ENCODE results near the gene BTG2.
"Not testable (repeated sequence)": the region's sequence is repeated elsewhere in the genome, so short reads cannot be mapped to it uniquely, and the experiment has no call there.

Gene BTG2

GRCh38 chr1:203304919-203305808 is at the start of gene BTG2:
Gene BTG2, plus strand, starts transcription at chr1:203305519. Its CDS starts 88 bp downstream, at chr1:203305607.
- peaks cover 49 to 65% of the 10 kb centered on the region in 2 donors for H3K4me1 ChIP-seq (ENCODE audit: control insufficient read depth in 1 of 2, insufficient read depth in 2 of 2, low read length in 2 of 2)
- H3K27me3 ChIP-seq (ENCODE audit: control insufficient read depth in 1 of 2, insufficient read depth in 2 of 2, low read length in 2 of 2), result no peaks in the 10 kb centered on the region
- peak within 1 kb of the TSS; percentile 92 to 94 for H3K4me3 ChIP-seq (ENCODE audit: low read depth in 1 of 2, low read length in 2 of 2)
- peak within 1 kb of the TSS; percentile 96 for H3K27ac ChIP-seq (ENCODE audit: low read depth, low read length)
- peak within 1 kb of the TSS; percentile 97 to 100 for H3K9ac ChIP-seq (ENCODE audit: low read depth in 1 of 2, low read length in 2 of 2)
- no peaks in the 10 kb centered on the region for H3K9me3 ChIP-seq (ENCODE audit: control insufficient read depth in 1 of 2, low read length in 2 of 2)
- peaks cover 15 to 19% of the 10 kb centered on the region in 2 donors for H3K36me3 ChIP-seq (ENCODE audit: control insufficient read depth in 1 of 2, insufficient read depth in 2 of 2, low read length in 2 of 2)

- not testable (repeated sequence) for H3K9ac ChIP-seq (ENCODE audit: low read depth in 1 of 2, low read length in 2 of 2); H3K4me1 ChIP-seq (ENCODE audit: control insufficient read depth in 1 of 2, insufficient read depth in 2 of 2, low read length in 2 of 2); H3K4me3 ChIP-seq (ENCODE audit: low read depth in 1 of 2, low read length in 2 of 2); H3K27ac ChIP-seq (ENCODE audit: low read depth, low read length); H3K36me3 ChIP-seq (ENCODE audit: control insufficient read depth in 1 of 2, insufficient read depth in 2 of 2, low read length in 2 of 2); H3K9me3 ChIP-seq (ENCODE audit: control insufficient read depth in 1 of 2, low read length in 2 of 2); H3K27me3 ChIP-seq (ENCODE audit: control insufficient read depth in 1 of 2, insufficient read depth in 2 of 2, low read length in 2 of 2)
Measured at GRCh38 chr1:203256636-203257035, 48.7 kb upstream of the BTG2 start.

- no peak overlapping the region for H3K9ac ChIP-seq (ENCODE audit: low read depth in 1 of 2, low read length in 2 of 2)
- H3K4me3 ChIP-seq (ENCODE audit: low read depth in 1 of 2, low read length in 2 of 2), result no peak overlapping the region
- no peaks in the 10 kb centered on the region for H3K9me3 ChIP-seq (ENCODE audit: control insufficient read depth in 1 of 2, low read length in 2 of 2)
- peaks cover 0 to 4% of the 10 kb centered on the region in 2 donors for H3K4me1 ChIP-seq (ENCODE audit: control insufficient read depth in 1 of 2, insufficient read depth in 2 of 2, low read length in 2 of 2)
- no peak overlapping the region for H3K27ac ChIP-seq (ENCODE audit: low read depth, low read length)
- no peaks in the 10 kb centered on the region for H3K36me3 ChIP-seq (ENCODE audit: control insufficient read depth in 1 of 2, insufficient read depth in 2 of 2, low read length in 2 of 2)
- H3K27me3 ChIP-seq (ENCODE audit: control insufficient read depth in 1 of 2, insufficient read depth in 2 of 2, low read length in 2 of 2), result no peaks in the 10 kb centered on the region
Measured at GRCh38 chr1:203263496-203263895, 41.8 kb upstream of the BTG2 start.

GRCh38 chr1:203264052-203264501 is 41.2 kb upstream of the BTG2 start:
- H3K9me3 ChIP-seq (ENCODE audit: control insufficient read depth in 1 of 2, low read length in 2 of 2), result no peaks in the 10 kb centered on the region
- H3K4me3 ChIP-seq (ENCODE audit: low read depth in 1 of 2, low read length in 2 of 2), result no peak overlapping the region
- H3K36me3 ChIP-seq (ENCODE audit: control insufficient read depth in 1 of 2, insufficient read depth in 2 of 2, low read length in 2 of 2), result no peaks in the 10 kb centered on the region
- no peaks in the 10 kb centered on the region for H3K27me3 ChIP-seq (ENCODE audit: control insufficient read depth in 1 of 2, insufficient read depth in 2 of 2, low read length in 2 of 2)
- H3K27ac ChIP-seq (ENCODE audit: low read depth, low read length), result no peak overlapping the region
- H3K4me1 ChIP-seq (ENCODE audit: control insufficient read depth in 1 of 2, insufficient read depth in 2 of 2, low read length in 2 of 2), result peaks cover 0 to 7% of the 10 kb centered on the region in 2 donors
- H3K9ac ChIP-seq (ENCODE audit: low read depth in 1 of 2, low read length in 2 of 2), result no peak overlapping the region

- Histone ChIP-seq H3K9me3 (ENCODE audit: control insufficient read depth in 1 of 2, low read length in 2 of 2) (no peaks in the 10 kb centered on the region), H3K27me3 (ENCODE audit: control insufficient read depth in 1 of 2, insufficient read depth in 2 of 2, low read length in 2 of 2) (no peaks in the 10 kb centered on the region), H3K4me3 (ENCODE audit: low read depth in 1 of 2, low read length in 2 of 2) (no peak overlapping the region), H3K4me1 (ENCODE audit: control insufficient read depth in 1 of 2, insufficient read depth in 2 of 2, low read length in 2 of 2) (peaks cover 0 to 9% of the 10 kb centered on the region in 2 donors), H3K36me3 (ENCODE audit: control insufficient read depth in 1 of 2, insufficient read depth in 2 of 2, low read length in 2 of 2) (no peaks in the 10 kb centered on the region), H3K9ac (ENCODE audit: low read depth in 1 of 2, low read length in 2 of 2) (no peak overlapping the region), H3K27ac (ENCODE audit: low read depth, low read length) (no peak overlapping the region)
Measured at GRCh38 chr1:203265541-203265940, 39.8 kb upstream of the BTG2 start.

GRCh38 chr1:203266140-203266539 is 39.2 kb upstream of the BTG2 start:
- not testable (repeated sequence) for H3K27me3 ChIP-seq (ENCODE audit: control insufficient read depth in 1 of 2, insufficient read depth in 2 of 2, low read length in 2 of 2); H3K27ac ChIP-seq (ENCODE audit: low read depth, low read length); H3K9me3 ChIP-seq (ENCODE audit: control insufficient read depth in 1 of 2, low read length in 2 of 2); H3K4me3 ChIP-seq (ENCODE audit: low read depth in 1 of 2, low read length in 2 of 2); H3K9ac ChIP-seq (ENCODE audit: low read depth in 1 of 2, low read length in 2 of 2); H3K36me3 ChIP-seq (ENCODE audit: control insufficient read depth in 1 of 2, insufficient read depth in 2 of 2, low read length in 2 of 2)
- peaks cover 6 to 13% of the 10 kb centered on the region in 2 donors for H3K4me1 ChIP-seq (ENCODE audit: control insufficient read depth in 1 of 2, insufficient read depth in 2 of 2, low read length in 2 of 2)

GRCh38 chr1:203267347-203267846 is 37.9 kb upstream of the BTG2 start:
- Histone ChIP-seq H3K27me3 (ENCODE audit: control insufficient read depth in 1 of 2, insufficient read depth in 2 of 2, low read length in 2 of 2) (no peaks in the 10 kb centered on the region), H3K9ac (ENCODE audit: low read depth in 1 of 2, low read length in 2 of 2) (peak overlapping the region; percentile 62 to 73), H3K27ac (ENCODE audit: low read depth, low read length) (peak overlapping the region; percentile 43), H3K4me1 (ENCODE audit: control insufficient read depth in 1 of 2, insufficient read depth in 2 of 2, low read length in 2 of 2) (peaks cover 6 to 15% of the 10 kb centered on the region in 2 donors), H3K36me3 (ENCODE audit: control insufficient read depth in 1 of 2, insufficient read depth in 2 of 2, low read length in 2 of 2) (no peaks in the 10 kb centered on the region), H3K9me3 (ENCODE audit: control insufficient read depth in 1 of 2, low read length in 2 of 2) (no peaks in the 10 kb centered on the region), H3K4me3 (ENCODE audit: low read depth in 1 of 2, low read length in 2 of 2) (peak overlapping the region; percentile 70 to 74)

- Histone ChIP-seq H3K9me3 (ENCODE audit: control insufficient read depth in 1 of 2, low read length in 2 of 2) (no peaks in the 10 kb centered on the region), H3K9ac (ENCODE audit: low read depth in 1 of 2, low read length in 2 of 2) (peak overlapping the region; percentile 62 to 73), H3K36me3 (ENCODE audit: control insufficient read depth in 1 of 2, insufficient read depth in 2 of 2, low read length in 2 of 2) (no peaks in the 10 kb centered on the region), H3K27ac (ENCODE audit: low read depth, low read length) (no peak overlapping the region), H3K27me3 (ENCODE audit: control insufficient read depth in 1 of 2, insufficient read depth in 2 of 2, low read length in 2 of 2) (no peaks in the 10 kb centered on the region), H3K4me1 (ENCODE audit: control insufficient read depth in 1 of 2, insufficient read depth in 2 of 2, low read length in 2 of 2) (peaks cover 11 to 20% of the 10 kb centered on the region in 2 donors), H3K4me3 (ENCODE audit: low read depth in 1 of 2, low read length in 2 of 2) (peak overlapping the region; percentile 70 to 74)
Measured at GRCh38 chr1:203267912-203268311, 37.4 kb upstream of the BTG2 start.

- peaks cover 19 to 30% of the 10 kb centered on the region in 2 donors for H3K4me1 ChIP-seq (ENCODE audit: control insufficient read depth in 1 of 2, insufficient read depth in 2 of 2, low read length in 2 of 2)
- no peaks in the 10 kb centered on the region for H3K36me3 ChIP-seq (ENCODE audit: control insufficient read depth in 1 of 2, insufficient read depth in 2 of 2, low read length in 2 of 2)
- no peaks in the 10 kb centered on the region for H3K9me3 ChIP-seq (ENCODE audit: control insufficient read depth in 1 of 2, low read length in 2 of 2)
- H3K27ac ChIP-seq (ENCODE audit: low read depth, low read length), result no peak overlapping the region
- no peaks in the 10 kb centered on the region for H3K27me3 ChIP-seq (ENCODE audit: control insufficient read depth in 1 of 2, insufficient read depth in 2 of 2, low read length in 2 of 2)
- no peak overlapping the region for H3K4me3 ChIP-seq (ENCODE audit: low read depth in 1 of 2, low read length in 2 of 2)
- no peak overlapping the region for H3K9ac ChIP-seq (ENCODE audit: low read depth in 1 of 2, low read length in 2 of 2)
Measured at GRCh38 chr1:203268901-203269653, 36.2 kb upstream of the BTG2 start.

- Histone ChIP-seq H3K4me3 (ENCODE audit: low read depth in 1 of 2, low read length in 2 of 2) (no peak overlapping the region), H3K4me1 (ENCODE audit: control insufficient read depth in 1 of 2, insufficient read depth in 2 of 2, low read length in 2 of 2) (peaks cover 25 to 35% of the 10 kb centered on the region in 2 donors), H3K9ac (ENCODE audit: low read depth in 1 of 2, low read length in 2 of 2) (no peak overlapping the region), H3K27ac (ENCODE audit: low read depth, low read length) (no peak overlapping the region), H3K9me3 (ENCODE audit: control insufficient read depth in 1 of 2, low read length in 2 of 2) (no peaks in the 10 kb centered on the region), H3K36me3 (ENCODE audit: control insufficient read depth in 1 of 2, insufficient read depth in 2 of 2, low read length in 2 of 2) (no peaks in the 10 kb centered on the region), H3K27me3 (ENCODE audit: control insufficient read depth in 1 of 2, insufficient read depth in 2 of 2, low read length in 2 of 2) (no peaks in the 10 kb centered on the region)
Measured at GRCh38 chr1:203269654-203270020, 35.7 kb upstream of the BTG2 start.

Data from duodenal mucosa (tissue), 2 donors.